Liver (tissue), 9 donors: ENCODE data around the gene DESI1. TPM values are rescaled to one million over a fixed set of nuclear protein-coding genes. Genes with fewer than 3 reads are reported as not detected.
"Not testable (repeated sequence)": the region's sequence is repeated elsewhere in the genome, so short reads cannot be mapped to it uniquely, and the experiment has no call there.

Experiments used
- DNase-seq: peaks from one replicate; pipeline ENCODE4 v3.0.0-alpha.2; 2017; ENCODE audit warnings: low spot score
- H3K27ac ChIP-seq, 2 donors: one replicate each; pipeline ENCODE4 v1.7.0; 2013; ENCODE audit warnings: inconsistent platforms in 2 of 2, low read length in 2 of 2, control low read depth in 1 of 2, low read depth in 1 of 2, mild to moderate bottlenecking in 1 of 2
- H3K27me3 ChIP-seq, 4 donors: one replicate each; pipeline versions ENCODE4 v1.6.1 to v1.7.0; 2013; ENCODE audit warnings: low read length in 3 of 4, inconsistent platforms in 1 of 4, mild to moderate bottlenecking in 1 of 4, moderate library complexity in 1 of 4; ENCODE audit not compliant: control insufficient read depth in 4 of 4, insufficient read depth in 4 of 4
- H3K36me3 ChIP-seq, 4 donors: one replicate each; pipeline versions ENCODE4 v1.6.1 to v1.7.0; 2013; ENCODE audit warnings: low read length in 3 of 4, mild to moderate bottlenecking in 3 of 4, low read depth in 1 of 4, moderate library complexity in 1 of 4; ENCODE audit not compliant: control insufficient read depth in 4 of 4, insufficient read depth in 3 of 4
- H3K4me1 ChIP-seq, 4 donors: one replicate each; pipeline versions ENCODE4 v1.6.1 to v1.7.0; 2013; ENCODE audit warnings: low read length in 3 of 4, mild to moderate bottlenecking in 3 of 4, moderate library complexity in 1 of 4; ENCODE audit not compliant: control insufficient read depth in 4 of 4, insufficient read depth in 4 of 4
- H3K4me3 ChIP-seq, 3 donors: one replicate each; pipeline versions ENCODE4 v1.6.1 to v1.7.0; 2013; ENCODE audit warnings: low read length in 3 of 3, control low read depth in 1 of 3, low read depth in 1 of 3, mild to moderate bottlenecking in 1 of 3
- H3K9ac ChIP-seq, 2 donors: one replicate each; pipeline ENCODE4 v1.7.0; 2013; ENCODE audit warnings: low read length in 2 of 2, mild to moderate bottlenecking in 2 of 2, moderate library complexity in 2 of 2, control low read depth in 1 of 2, low read depth in 1 of 2
- H3K9me3 ChIP-seq, 4 donors: one replicate each; pipeline versions ENCODE4 v1.6.1 to v1.7.0; 2013; ENCODE audit warnings: low read length in 3 of 4; ENCODE audit not compliant: control insufficient read depth in 4 of 4
- ATF3 ChIP-seq: IDR thresholded peaks from 2 replicates; pipeline ENCODE4 v1.6.1; 2016; ENCODE audit warnings: antibody characterized with exemption
- CTCF ChIP-seq: fragments of 150-350 bp; IDR thresholded peaks from 2 replicates; pipeline ENCODE4 v1.5.1; 2017; ENCODE audit warnings: improper control_type of control experiment, low read depth, low read length; ENCODE audit not compliant: missing input control
- EGR1 ChIP-seq, 2 donors: IDR thresholded peaks; 2 replicates each; pipeline ENCODE4 v1.6.1; 2016 to 2018; ENCODE audit warnings: antibody characterized with exemption in 2 of 2, low read depth in 2 of 2
- FOXA1 ChIP-seq: IDR thresholded peaks from 2 replicates; pipeline ENCODE4 v1.6.1; 2016; ENCODE audit warnings: antibody characterized with exemption
- FOXA2 ChIP-seq: IDR thresholded peaks from 2 replicates; pipeline ENCODE4 v1.6.1; 2016; ENCODE audit warnings: antibody characterized with exemption
- GABPA ChIP-seq, 2 donors: IDR thresholded peaks in 1 of 2; conservative IDR thresholded peaks in 1 of 2; 2 replicates each; pipeline ENCODE4 v1.6.1; 2016; ENCODE audit warnings: antibody characterized with exemption in 2 of 2, mild to moderate bottlenecking in 1 of 2, moderate library complexity in 1 of 2
- HNF4A ChIP-seq, 2 donors: conservative IDR thresholded peaks; 2 replicates each; pipeline ENCODE4 v1.6.1; 2016; ENCODE audit warnings: antibody characterized with exemption in 2 of 2, mild to moderate bottlenecking in 2 of 2
- HNF4G ChIP-seq: IDR thresholded peaks from 2 replicates; pipeline ENCODE4 v1.6.1; 2016; ENCODE audit warnings: antibody characterized with exemption
- JUND ChIP-seq, 2 donors: IDR thresholded peaks; 2 replicates each; pipeline ENCODE4 v1.6.1; 2016; ENCODE audit warnings: antibody characterized with exemption in 2 of 2
- MAX ChIP-seq: IDR thresholded peaks from 2 replicates; pipeline ENCODE4 v1.6.1; 2016; ENCODE audit warnings: antibody characterized with exemption
- NR2F2 ChIP-seq: IDR thresholded peaks from 2 replicates; pipeline ENCODE4 v1.6.1; 2016; ENCODE audit warnings: antibody characterized with exemption
- RAD21 ChIP-seq, 2 donors: IDR thresholded peaks; 2 replicates each; pipeline ENCODE4 v1.6.1; 2016; ENCODE audit warnings: antibody characterized with exemption in 2 of 2, mild to moderate bottlenecking in 2 of 2
- REST ChIP-seq: IDR thresholded peaks from 2 replicates; pipeline ENCODE4 v1.6.1; 2016; ENCODE audit warnings: antibody characterized with exemption, mild to moderate bottlenecking
- RXRA ChIP-seq, 2 donors: IDR thresholded peaks; 2 replicates each; pipeline ENCODE4 v1.6.1; 2017 to 2018; ENCODE audit warnings: antibody characterized with exemption in 2 of 2, mild to moderate bottlenecking in 1 of 2
- SP1 ChIP-seq: IDR thresholded peaks from 2 replicates; pipeline ENCODE4 v1.6.1; 2018; ENCODE audit warnings: antibody characterized with exemption, mild to moderate bottlenecking
- TAF1 ChIP-seq: conservative IDR thresholded peaks from 2 replicates; pipeline ENCODE4 v1.6.1; 2016; ENCODE audit warnings: antibody characterized with exemption, mild to moderate bottlenecking
- YY1 ChIP-seq: IDR thresholded peaks from 2 replicates; pipeline ENCODE4 v1.6.1; 2016; ENCODE audit warnings: antibody characterized with exemption, mild to moderate bottlenecking
- ZBTB33 ChIP-seq: IDR thresholded peaks from 2 replicates; pipeline ENCODE4 v1.6.1; 2016; ENCODE audit warnings: antibody characterized with exemption
- WGBS: extraction: QIAGEN DNeasy Blood & Tissue Kit; methylation state at CpG from one replicate; pipeline ENCODE4 v1.1.7; 2013; 5-methylcytosine and 5-hydroxymethylcytosine counted together
- polyA plus RNA-seq, 2 donors: library from polyadenylated mRNA; stranded (reverse) in 1 of 2; unstranded in 1 of 2; fragments of 200-250 nt in 1 of 2; fragments of >200 nt in 1 of 2; fragmentation: Nextera tagmentation in 1 of 2; extraction: Ambion mirVana in 1 of 2; gene quantifications; one replicate each; pipeline versions ENCODE4 v1.2.1 to v1.2.3, GENCODE V29; 2013 to 2015
- total RNA-seq, 2 donors: library from RNA; depleted of rRNA; stranded (reverse); fragments of >200 nt; gene quantifications; one replicate each; pipeline ENCODE4 v1.2.3, GENCODE V29; 2014
- donor health status: healthy.
- donor health status: healthy.
- donor health status: healthy.
- donor health status: healthy.
- donor health status: healthy.

The DESI1 gene
- total and polyA plus RNA-seq, 4 donors = 16.4 to 102 (median 40.6) TPM

GRCh38 chr22:41638124-41638523, 17.3 kb upstream of the DESI1 start:
- Histone ChIP-seq H3K9ac (no peak overlapping the region), H3K27ac (no peak overlapping the region), H3K4me1 (peaks cover 0 to 4% (median 0%) of the 10 kb centered on the region in 4 donors), H3K36me3 (peaks cover 9 to 69% (median 60%) of the 10 kb centered on the region in 4 donors), H3K27me3 (no peaks in the 10 kb centered on the region), H3K9me3 (no peaks in the 10 kb centered on the region), H3K4me3 (no peak overlapping the region)
- no peak for TF ChIP-seq EGR1 (IDR thresholded peaks at IDR 0.05; ENCODE audit: low read depth in 2 of 2)
- no peak for TF ChIP-seq ATF3
- TF ChIP-seq RAD21 (IDR thresholded peaks at IDR 0.05) = no peak
- no peak for TF ChIP-seq YY1
- TF ChIP-seq FOXA1 = no peak
- TF ChIP-seq FOXA2 = no peak
- WGBS = 75% methylated on average over 5 of the region's 5 CpGs
- no peak for DNase-seq

GRCh38 chr22:41637623-41638022, 16.8 kb upstream of the DESI1 start:
- not testable (repeated sequence) for H3K27ac ChIP-seq, H3K27me3 ChIP-seq, H3K4me3 ChIP-seq, H3K4me1 ChIP-seq, H3K9me3 ChIP-seq, H3K9ac ChIP-seq, DNase-seq
- peaks cover 9 to 66% (median 58%) of the 10 kb centered on the region in 4 donors for H3K36me3 ChIP-seq
- 97% methylated on average over 8 of the region's 8 CpGs for WGBS

GRCh38 chr22:41636467-41636866, 15.6 kb upstream of the DESI1 start:
- Histone ChIP-seq H3K36me3 (peaks cover 10 to 60% (median 48%) of the 10 kb centered on the region in 4 donors), H3K4me1 (peaks cover 0 to 4% (median 0%) of the 10 kb centered on the region in 4 donors), H3K9ac (no peak overlapping the region), H3K9me3 (no peaks in the 10 kb centered on the region), H3K4me3 (no peak overlapping the region), H3K27ac (no peak overlapping the region), H3K27me3 (no peaks in the 10 kb centered on the region)
- no peak for DNase-seq
- TF ChIP-seq CTCF = no peak
- no peak for TF ChIP-seq MAX
- no peak for TF ChIP-seq ZBTB33
- TF ChIP-seq NR2F2 = no peak
- TF ChIP-seq GABPA (IDR thresholded peaks at IDR 0.05 in 1 of 2, conservative IDR thresholded peaks at IDR 0.05 in 1 of 2) = no peak
- no peak for TF ChIP-seq HNF4G
- TF ChIP-seq ATF3 = no peak
- no peak for TF ChIP-seq EGR1 (IDR thresholded peaks at IDR 0.05; ENCODE audit: low read depth in 2 of 2)
- no peak for TF ChIP-seq HNF4A (conservative IDR thresholded peaks at IDR 0.05)
- TF ChIP-seq RAD21 (IDR thresholded peaks at IDR 0.05) = no peak
- no peak for TF ChIP-seq SP1
- TF ChIP-seq JUND (IDR thresholded peaks at IDR 0.05) = no peak
- no peak for TF ChIP-seq RXRA (IDR thresholded peaks at IDR 0.05)
- TF ChIP-seq TAF1 = no peak
- TF ChIP-seq FOXA2 = no peak
- TF ChIP-seq REST = no peak
- TF ChIP-seq FOXA1 = no peak
- WGBS = 87% methylated on average over 7 of the region's 7 CpGs

- H3K27ac ChIP-seq, H3K9me3 ChIP-seq, H3K9ac ChIP-seq, H3K4me3 ChIP-seq, H3K4me1 ChIP-seq, DNase-seq, H3K27me3 ChIP-seq: not testable (repeated sequence)
- peaks cover 10 to 52% (median 42%) of the 10 kb centered on the region in 4 donors for H3K36me3 ChIP-seq
- WGBS = 96% methylated on average over 8 of the region's 8 CpGs
Observed at GRCh38 chr22:41634610-41635009, 13.8 kb upstream of the DESI1 start.
